Measurements from ENCODE around the gene TDRD12. TPM values are rescaled to one million over a fixed set of nuclear protein-coding genes. Genes with fewer than 3 reads are reported as not detected.
A peak's percentile ranks its signal among the peaks of the same experiment; 100 is the strongest.

TDRD12 gene
- total and polyA plus RNA-seq, 8 donors = 0.20 to 1.2 (median 0.50) TPM

GRCh38 chr19:32676895-32677359, 42.6 kb upstream of the TDRD12 start:
- H3K27me3 ChIP-seq = peaks cover 19 to 41% of the 10 kb centered on the region in 2 donors
- TF ChIP-seq CTCF (IDR thresholded peaks at IDR 0.05) = no peak
- DNase-seq (no peak), ATAC-seq (no peak)
- peak overlapping the region in 1 of 2 donors; percentile 94 for H3K4me3 ChIP-seq
- no peaks in the 10 kb centered on the region for H3K36me3 ChIP-seq
- no peaks in the 10 kb centered on the region for H3K9me3 ChIP-seq
- H3K4me1 ChIP-seq = peaks cover 12 to 48% of the 10 kb centered on the region in 2 donors
- intact Hi-C loops (cut with DNase I) = no loop called here
- H3K27ac ChIP-seq = no peak overlapping the region

GRCh38 chr19:32677657-32678056, 41.9 kb upstream of the TDRD12 start:
- H3K27ac ChIP-seq = no peak overlapping the region

GRCh38 chr19:32680986-32681385, 38.6 kb upstream of the TDRD12 start:
- Histone ChIP-seq H3K9me3 (no peaks in the 10 kb centered on the region), H3K4me3 (no peak overlapping the region), H3K36me3 (no peaks in the 10 kb centered on the region), H3K27me3 (peaks cover 16 to 36% of the 10 kb centered on the region in 2 donors), H3K27ac (no peak overlapping the region), H3K4me1 (peaks cover 5 to 16% of the 10 kb centered on the region in 2 donors)
- no peak for TF ChIP-seq CTCF (IDR thresholded peaks at IDR 0.05)
- DNase-seq (no peak), ATAC-seq (no peak)
- intact Hi-C loops (cut with DNase I) = no loop called here

More at GRCh38 chr19:32677657-32678056, 41.9 kb upstream of the TDRD12 start:
- intact Hi-C loops (cut with DNase I) = no loop called here
- Histone ChIP-seq H3K4me3 (no peak overlapping the region), H3K9me3 (no peaks in the 10 kb centered on the region), H3K27me3 (peaks cover 19 to 41% of the 10 kb centered on the region in 2 donors), H3K36me3 (no peaks in the 10 kb centered on the region), H3K4me1 (peaks cover 12 to 41% of the 10 kb centered on the region in 2 donors)
- no peak for TF ChIP-seq CTCF (IDR thresholded peaks at IDR 0.05)
- DNase-seq (no peak), ATAC-seq (no peak)

- no peak overlapping the region for H3K4me3 ChIP-seq
- peaks cover 3 to 23% of the 10 kb centered on the region in 2 donors for H3K27me3 ChIP-seq
- no peak for DNase-seq
- H3K27ac ChIP-seq = no peak overlapping the region
- H3K4me1 ChIP-seq = peaks cover 4% of the 10 kb centered on the region in 2 donors
- TF ChIP-seq CTCF (IDR thresholded peaks at IDR 0.05) = no peak
- peak; percentile 80 for ATAC-seq
- intact Hi-C loops (cut with DNase I) = no loop called here
- no peaks in the 10 kb centered on the region for H3K9me3 ChIP-seq
- no peaks in the 10 kb centered on the region for H3K36me3 ChIP-seq
These were observed 37.2 kb upstream of the TDRD12 start for GRCh38 chr19:32682317-32682716.

- H3K4me1 ChIP-seq = peaks cover 4 to 15% of the 10 kb centered on the region in 2 donors
- H3K27me3 ChIP-seq = no peaks in the 10 kb centered on the region
- H3K36me3 ChIP-seq = no peaks in the 10 kb centered on the region
- no peak overlapping the region for H3K27ac ChIP-seq
- DNase-seq (no peak), ATAC-seq (no peak)
- no peaks in the 10 kb centered on the region for H3K9me3 ChIP-seq
- no peak overlapping the region for H3K4me3 ChIP-seq
- intact Hi-C loops (cut with DNase I) = no loop called here
- TF ChIP-seq CTCF (IDR thresholded peaks at IDR 0.05) = no peak
These were observed 32.6 kb upstream of the TDRD12 start for GRCh38 chr19:32686847-32687475.

Data from left lung (tissue), 10 donors.